GM18951 (cell line): ENCODE results near the gene TRPC4AP.
"Not testable (repeated sequence)": the region's sequence is repeated elsewhere in the genome, so short reads cannot be mapped to it uniquely, and the experiment has no call there.

ENCODE experiments used
- POLR2A ChIP-seq: IDR thresholded peaks from 4 replicates; pipeline ENCODE4 v1.6.1; 2011; ENCODE audit warnings: mild to moderate bottlenecking; ENCODE audit not compliant: insufficient read length, insufficient read depth; ENCODE audit errors: extremely low read depth
- in situ Hi-C: fragments of 300-500 bp; cut with MboI; formaldehyde crosslinking; loops from one replicate; pipeline ENCODE4 v1.12.0; 2022; ENCODE audit warnings: low sequenced_read_pairs, mixed read lengths, inconsistent platforms; ENCODE audit not compliant: unreplicated experiment

Gene TRPC4AP

GRCh38 chr20:35117196-35117595 lies 24.6 kb upstream of the TRPC4AP start:
- in situ Hi-C loops = no loop called here
- TF ChIP-seq POLR2A = no peak

DNA sequence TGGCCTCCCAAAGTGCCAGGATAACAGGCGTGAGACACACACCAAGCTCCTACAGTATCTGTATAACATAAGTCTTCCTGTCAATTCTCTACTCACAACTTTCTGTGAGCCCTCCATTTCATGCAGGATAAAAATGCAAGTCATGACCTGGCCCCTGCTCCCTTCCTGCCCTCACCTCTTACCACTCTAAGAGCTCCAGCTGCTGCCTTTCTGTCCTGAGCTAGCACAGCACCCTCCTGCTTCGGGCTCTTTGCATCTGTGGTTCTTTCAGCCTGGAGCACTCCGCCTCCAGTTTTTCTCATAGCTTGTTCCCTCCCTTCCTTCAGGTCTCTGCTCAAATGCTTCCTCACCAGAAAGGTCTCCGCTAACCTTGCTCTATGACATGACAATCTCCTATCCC lies 23.7 kb upstream of the TRPC4AP start:
- in situ Hi-C loops = no loop called here
- no peak for TF ChIP-seq POLR2A

DNA sequence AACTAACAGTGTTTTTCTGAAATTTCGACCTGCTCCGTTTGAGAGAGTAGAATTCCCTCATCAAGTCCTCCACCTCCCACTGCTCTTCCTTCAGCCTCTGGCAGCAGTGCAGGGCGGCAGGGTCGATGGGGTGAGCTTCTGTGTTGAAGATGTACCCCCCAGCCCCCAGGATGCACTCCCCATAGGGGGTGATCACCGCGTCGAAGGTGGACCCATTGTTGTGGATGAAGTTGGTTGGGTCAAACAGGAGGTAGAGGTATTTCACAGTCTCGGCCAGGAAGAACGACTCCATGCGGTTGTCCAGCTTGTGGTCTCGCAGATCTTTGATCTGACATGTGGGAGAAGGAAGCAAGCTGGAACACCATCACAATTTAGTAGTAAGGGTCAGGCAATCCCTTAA lies 23.0 kb upstream of the TRPC4AP start:
- TF ChIP-seq POLR2A = no peak
- in situ Hi-C loops = no loop called here

GRCh38 chr20:35112276-35112675 lies 19.7 kb upstream of the TRPC4AP start:
- in situ Hi-C loops = not testable (repeated sequence)

GRCh38 chr20:35111141-35111888 lies 18.7 kb upstream of the TRPC4AP start:
- no peak for TF ChIP-seq POLR2A
- in situ Hi-C loops = no loop called here

- TF ChIP-seq POLR2A = no peak
- in situ Hi-C loops = no loop called here
Measured at GRCh38 chr20:35108921-35109320, 16.3 kb upstream of the TRPC4AP start.

GRCh38 chr20:35106827-35107380 lies 14.3 kb upstream of the TRPC4AP start:
- in situ Hi-C loops = no loop called here
- no peak for TF ChIP-seq POLR2A

- TF ChIP-seq POLR2A = no peak
- in situ Hi-C loops = no loop called here
Measured at GRCh38 chr20:35104685-35105295, 12.2 kb upstream of the TRPC4AP start.

GRCh38 chr20:35101620-35102019 lies 9.0 kb upstream of the TRPC4AP start:
- TF ChIP-seq POLR2A = no peak
- in situ Hi-C loops = no loop called here

DNA sequence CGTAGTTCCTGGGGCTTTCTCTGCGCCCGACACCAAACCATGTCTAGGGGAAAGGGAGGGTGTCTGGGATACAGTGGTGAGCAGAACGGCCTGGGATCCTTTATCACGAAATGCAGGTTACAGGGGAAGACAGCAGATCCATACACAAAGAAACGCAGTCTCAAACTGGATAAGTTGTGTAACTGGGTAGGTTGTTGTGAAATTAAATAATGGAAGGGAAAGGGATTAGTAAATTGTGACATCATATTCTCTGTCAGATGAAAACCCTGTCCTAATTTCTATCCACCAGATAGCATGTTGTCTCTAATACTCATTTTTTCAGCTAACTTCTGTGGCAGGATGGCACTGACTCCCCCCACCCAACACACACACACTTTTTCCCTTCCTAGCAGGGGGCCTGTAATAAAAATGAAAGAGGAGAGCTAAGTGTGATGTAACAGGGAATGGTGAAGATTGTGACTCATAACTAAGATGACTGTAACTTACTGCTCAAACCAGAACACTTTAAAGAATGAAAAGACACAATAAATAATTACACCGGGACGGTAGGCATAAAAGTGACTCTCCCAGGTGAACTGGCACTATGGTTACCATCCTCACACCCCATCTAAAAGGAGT lies 769 bp upstream of the TRPC4AP start:
- no peak for TF ChIP-seq POLR2A
- in situ Hi-C loops = no loop called here

DNA sequence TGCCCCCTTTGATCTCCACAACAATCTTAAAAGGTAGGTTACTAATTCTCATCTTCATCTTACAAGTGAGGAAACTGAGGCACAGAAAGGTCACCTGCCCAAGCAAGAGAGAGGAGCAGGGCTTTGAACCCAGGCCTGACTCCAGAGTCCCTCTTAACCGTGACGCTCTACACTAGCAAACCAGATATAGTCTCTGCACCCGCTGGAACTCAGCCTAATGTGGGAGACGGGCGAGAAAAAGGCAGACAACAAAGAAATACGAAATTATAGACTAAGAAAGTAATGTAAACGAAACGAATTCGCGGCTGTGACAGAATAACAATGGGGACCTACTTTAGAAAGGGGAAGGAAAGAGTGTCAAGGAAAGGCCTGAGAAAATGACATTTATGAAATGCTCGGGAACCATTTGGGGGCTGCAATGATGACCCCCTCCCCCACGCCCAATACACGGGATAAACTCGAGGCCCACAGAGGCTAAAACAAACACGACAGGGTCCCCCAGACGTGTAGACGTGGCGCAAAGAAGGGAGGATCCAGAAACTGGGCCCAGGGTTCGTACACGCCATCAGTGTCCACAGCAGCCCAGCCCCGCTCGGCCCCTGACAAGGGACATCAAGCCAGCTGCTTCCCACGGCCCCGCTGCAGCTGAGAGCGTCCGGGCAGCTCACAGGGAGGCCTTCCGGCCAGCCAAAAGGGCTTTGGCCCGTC lies 637 bp downstream of the TRPC4AP start:
- in situ Hi-C loops = no loop called here
- TF ChIP-seq POLR2A = no peak

DNA sequence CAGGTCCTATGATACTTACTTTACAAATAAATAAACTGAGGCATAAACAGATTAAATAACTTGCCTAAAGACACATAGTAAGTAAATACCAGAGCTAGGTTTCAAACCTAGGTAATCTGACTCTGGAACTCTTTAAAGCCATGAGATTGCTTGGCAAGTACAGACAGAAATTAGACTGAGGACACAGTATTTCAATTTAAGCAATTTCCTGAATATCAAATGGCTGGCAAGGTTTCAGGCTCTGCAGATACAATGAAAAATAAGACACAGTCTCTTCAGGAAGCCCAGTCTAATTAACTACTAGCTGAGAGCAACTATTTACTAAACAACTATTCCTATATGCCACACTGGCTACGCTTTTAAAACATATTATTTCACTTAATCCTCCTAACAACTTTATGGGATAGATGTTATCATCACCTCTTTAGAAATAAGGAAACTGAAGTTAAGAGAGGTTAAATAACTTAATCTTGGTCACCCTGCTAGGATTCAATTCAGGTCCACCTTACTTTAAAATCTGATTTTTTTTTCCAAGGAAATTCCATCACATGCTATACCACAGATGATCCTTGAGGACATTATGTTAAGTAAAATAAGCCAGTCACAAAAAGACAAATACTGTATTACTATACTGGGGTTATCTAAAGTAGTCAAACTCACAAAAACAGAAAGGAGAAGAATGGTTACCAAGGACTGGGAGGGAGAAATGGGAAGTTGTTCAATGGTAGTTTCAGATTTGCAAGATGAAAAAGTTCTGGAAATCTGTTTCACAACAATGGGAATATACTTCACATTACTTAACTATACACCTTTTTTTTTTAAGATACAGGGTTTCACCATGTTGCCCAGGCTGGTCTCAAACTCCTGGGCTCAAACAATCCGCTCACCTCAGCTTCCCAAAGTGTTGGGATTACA lies 4.1 kb downstream of the TRPC4AP start:
- in situ Hi-C loops = no loop called here
- no peak for TF ChIP-seq POLR2A
